ENCODE data around the gene GDNF. TPM values are rescaled to one million over a fixed set of nuclear protein-coding genes. Genes with fewer than 3 reads are reported as not detected.

The GDNF gene
- total RNA-seq, 1 experiment from 2014 or later: 14.7 TPM

- no peak overlapping the region for H3K27ac ChIP-seq (ENCODE audit: low read depth, low read length, poor library complexity, severe bottlenecking)
- DNase-seq (ENCODE audit: low spot score): no peak
- H3K4me3 ChIP-seq (ENCODE audit: low read depth, low read length, poor library complexity, severe bottlenecking): peak overlapping the region; percentile 59
- no peaks in the 10 kb centered on the region for H3K36me3 ChIP-seq (ENCODE audit: insufficient read depth, low read length, poor library complexity, severe bottlenecking)
- no peaks in the 10 kb centered on the region for H3K9me3 ChIP-seq (ENCODE audit: low read depth, low read length, poor library complexity, severe bottlenecking)
- ChIA-PET POLR2A (ENCODE audit: low non-redundant PET) (no interaction called here), CTCF (no interaction called here)
- intact Hi-C loops (cut with micrococcal nuclease; ENCODE audit: unreplicated experiment): no loop called here
- no peaks in the 10 kb centered on the region for H3K27me3 ChIP-seq (replicated peaks; ENCODE audit: insufficient read depth, low read depth, low read length, poor library complexity)
- TF ChIP-seq, protein P1, sequence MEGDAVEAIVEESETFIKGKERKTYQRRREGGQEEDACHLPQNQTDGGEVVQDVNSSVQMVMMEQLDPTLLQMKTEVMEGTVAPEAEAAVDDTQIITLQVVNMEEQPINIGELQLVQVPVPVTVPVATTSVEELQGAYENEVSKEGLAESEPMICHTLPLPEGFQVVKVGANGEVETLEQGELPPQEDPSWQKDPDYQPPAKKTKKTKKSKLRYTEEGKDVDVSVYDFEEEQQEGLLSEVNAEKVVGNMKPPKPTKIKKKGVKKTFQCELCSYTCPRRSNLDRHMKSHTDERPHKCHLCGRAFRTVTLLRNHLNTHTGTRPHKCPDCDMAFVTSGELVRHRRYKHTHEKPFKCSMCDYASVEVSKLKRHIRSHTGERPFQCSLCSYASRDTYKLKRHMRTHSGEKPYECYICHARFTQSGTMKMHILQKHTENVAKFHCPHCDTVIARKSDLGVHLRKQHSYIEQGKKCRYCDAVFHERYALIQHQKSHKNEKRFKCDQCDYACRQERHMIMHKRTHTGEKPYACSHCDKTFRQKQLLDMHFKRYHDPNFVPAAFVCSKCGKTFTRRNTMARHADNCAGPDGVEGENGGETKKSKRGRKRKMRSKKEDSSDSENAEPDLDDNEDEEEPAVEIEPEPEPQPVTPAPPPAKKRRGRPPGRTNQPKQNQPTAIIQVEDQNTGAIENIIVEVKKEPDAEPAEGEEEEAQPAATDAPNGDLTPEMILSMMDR (conservative IDR thresholded peaks at IDR 0.05; ENCODE audit: low read depth, low read length): no peak
- TF ChIP-seq EZH2 (IDR thresholded peaks at IDR 0.05; ENCODE audit: borderline replicate concordance, low read depth, low read length, poor library complexity, severe bottlenecking): no peak
- peaks cover 26% of the 10 kb centered on the region for H3K4me1 ChIP-seq (ENCODE audit: insufficient read depth, low read length, poor library complexity, severe bottlenecking)
- no TSS peak for BruUV-seq (replicated peaks)
These were observed 1.4 kb upstream of the GDNF start for GRCh38 chr5:37841203-37841602.

- Histone ChIP-seq H3K27me3 (replicated peaks; ENCODE audit: insufficient read depth, low read depth, low read length, poor library complexity) (no peaks in the 10 kb centered on the region), H3K9me3 (ENCODE audit: low read depth, low read length, poor library complexity, severe bottlenecking) (no peaks in the 10 kb centered on the region), H3K4me1 (ENCODE audit: insufficient read depth, low read length, poor library complexity, severe bottlenecking) (peaks cover 32% of the 10 kb centered on the region), H3K27ac (ENCODE audit: low read depth, low read length, poor library complexity, severe bottlenecking) (peak overlapping the region; percentile 72), H3K36me3 (ENCODE audit: insufficient read depth, low read length, poor library complexity, severe bottlenecking) (no peaks in the 10 kb centered on the region), H3K4me3 (ENCODE audit: low read depth, low read length, poor library complexity, severe bottlenecking) (peak overlapping the region; percentile 59)
- POLR2A ChIA-PET (ENCODE audit: low non-redundant PET): no interaction called here
- intact Hi-C loops (cut with micrococcal nuclease; ENCODE audit: unreplicated experiment): no loop called here
- no peak for TF ChIP-seq EZH2 (IDR thresholded peaks at IDR 0.05; ENCODE audit: borderline replicate concordance, low read depth, low read length, poor library complexity, severe bottlenecking)
- TF ChIP-seq, protein P1 (conservative IDR thresholded peaks at IDR 0.05; ENCODE audit: low read depth, low read length): peak; percentile 35
- BruUV-seq (replicated peaks): no TSS peak
- CTCF ChIA-PET: interaction anchor here (0.7 kb wide), 1 partner anchor 288 kb away, joined by 8 read pairs; no protein-coding TSS in a partner anchor
- peak; percentile 57 for DNase-seq (ENCODE audit: low spot score)
These were observed 503 bp upstream of the GDNF start for GRCh38 chr5:37840053-37841034.

DNA sequence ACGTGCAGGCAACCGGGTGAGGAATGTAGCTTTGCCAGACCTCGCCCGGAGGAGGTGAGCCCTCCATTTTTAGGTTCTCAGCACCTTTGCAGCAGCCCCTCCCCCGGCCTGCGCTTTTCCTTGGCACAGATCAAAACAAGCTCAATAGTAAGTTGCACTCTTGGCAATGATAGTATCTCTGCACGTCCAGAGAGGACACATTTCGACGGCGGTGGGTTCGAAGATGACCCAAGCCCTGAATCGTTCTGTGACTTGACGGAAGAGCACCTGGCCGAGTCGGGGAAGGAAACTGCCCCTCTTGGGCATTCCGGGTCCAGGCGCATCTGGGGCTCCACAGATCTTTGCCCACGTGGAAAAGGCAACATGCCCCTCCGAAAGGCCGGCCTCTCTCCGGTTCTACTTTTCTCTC, 904 bp downstream of the GDNF start:
- Histone ChIP-seq H3K27me3 (replicated peaks; ENCODE audit: insufficient read depth, low read depth, low read length, poor library complexity) (no peaks in the 10 kb centered on the region), H3K4me1 (ENCODE audit: insufficient read depth, low read length, poor library complexity, severe bottlenecking) (peaks cover 34% of the 10 kb centered on the region), H3K9me3 (ENCODE audit: low read depth, low read length, poor library complexity, severe bottlenecking) (no peaks in the 10 kb centered on the region), H3K36me3 (ENCODE audit: insufficient read depth, low read length, poor library complexity, severe bottlenecking) (no peaks in the 10 kb centered on the region), H3K27ac (ENCODE audit: low read depth, low read length, poor library complexity, severe bottlenecking) (peak overlapping the region; percentile 72), H3K4me3 (ENCODE audit: low read depth, low read length, poor library complexity, severe bottlenecking) (peak overlapping the region; percentile 59)
- TF ChIP-seq, protein P1 (conservative IDR thresholded peaks at IDR 0.05; ENCODE audit: low read depth, low read length): no peak
- no peak for TF ChIP-seq EZH2 (IDR thresholded peaks at IDR 0.05; ENCODE audit: borderline replicate concordance, low read depth, low read length, poor library complexity, severe bottlenecking)
- intact Hi-C loops (cut with micrococcal nuclease; ENCODE audit: unreplicated experiment): loop anchor here (5.0 kb wide), 2 partner anchors 262 to 427 kb away; no protein-coding TSS in a partner anchor
- CTCF ChIA-PET: interaction anchor here (0.6 kb wide), 1 partner anchor 676 kb away, joined by 14 read pairs; no protein-coding TSS in a partner anchor
- TSS peak; percentile 33 for BruUV-seq (replicated peaks)
- peak; percentile 31 for DNase-seq (ENCODE audit: low spot score)
- POLR2A ChIA-PET (ENCODE audit: low non-redundant PET): no interaction called here

All from A673 (cell line).